Stimulated activated CD8-positive, alpha-beta memory T cell treated with anti-CD3 and anti-CD28 coated beads, Interleukin-15, amount 100 ng/mL, for 48 hours (primary cell): Measurements from ENCODE around the gene IGFL2.
"Not testable (repeated sequence)": the region's sequence is repeated elsewhere in the genome, so short reads cannot be mapped to it uniquely, and the experiment has no call there.

Experiments
- DNase-seq, 2 donors: peaks; one replicate each; pipeline ENCODE4 v3.0.0-alpha.2; 2020; ENCODE audit warnings: low read depth in 2 of 2

Gene IGFL2

GRCh38 chr19:46142294-46142693 is 5.7 kb upstream of the IGFL2 start:
- DNase-seq, result no peak

GRCh38 chr19:46144756-46145155 is 3.3 kb upstream of the IGFL2 start:
- no peak for DNase-seq

GRCh38 chr19:46147166-46147740 is 785 bp upstream of the IGFL2 start:
- no peak for DNase-seq

GRCh38 chr19:46150606-46151005 is 2.6 kb downstream of the IGFL2 start:
- DNase-seq, result no peak

GRCh38 chr19:46155237-46155636 is 7.2 kb downstream of the IGFL2 start:
- DNase-seq, result no peak

GRCh38 chr19:46159418-46160232 is 11.6 kb downstream of the IGFL2 start:
- DNase-seq, result no peak

GRCh38 chr19:46160233-46160775 is 12.3 kb downstream of the IGFL2 start:
- no peak for DNase-seq

- not testable (repeated sequence) for DNase-seq
These were observed 13.7 kb downstream of the IGFL2 start for GRCh38 chr19:46161642-46162257.

- DNase-seq, result no peak
These were observed 14.7 kb downstream of the IGFL2 start for GRCh38 chr19:46162731-46163130.

GRCh38 chr19:46173886-46174480 is 25.9 kb downstream of the IGFL2 start:
- DNase-seq, result no peak

GRCh38 chr19:46176116-46176860 is 28.2 kb downstream of the IGFL2 start:
- DNase-seq, result no peak

- DNase-seq, result no peak
These were observed 31.2 kb downstream of the IGFL2 start for GRCh38 chr19:46179076-46179759.

- no peak for DNase-seq
These were observed 32.8 kb downstream of the IGFL2 start for GRCh38 chr19:46180701-46181387.

GRCh38 chr19:46181388-46181779 is 33.3 kb downstream of the IGFL2 start:
- no peak for DNase-seq

GRCh38 chr19:46182476-46182875 is 34.4 kb downstream of the IGFL2 start:
- DNase-seq, result no peak

- DNase-seq, result not testable (repeated sequence)
These were observed 37.0 kb downstream of the IGFL2 start for GRCh38 chr19:46184775-46185710.

- DNase-seq, result no peak
These were observed 38.2 kb downstream of the IGFL2 start for GRCh38 chr19:46186101-46186716.

GRCh38 chr19:46186717-46187101 is 38.7 kb downstream of the IGFL2 start:
- DNase-seq, result no peak
